ENCODE data around the gene UQCC2.

Gene UQCC2

DNA sequence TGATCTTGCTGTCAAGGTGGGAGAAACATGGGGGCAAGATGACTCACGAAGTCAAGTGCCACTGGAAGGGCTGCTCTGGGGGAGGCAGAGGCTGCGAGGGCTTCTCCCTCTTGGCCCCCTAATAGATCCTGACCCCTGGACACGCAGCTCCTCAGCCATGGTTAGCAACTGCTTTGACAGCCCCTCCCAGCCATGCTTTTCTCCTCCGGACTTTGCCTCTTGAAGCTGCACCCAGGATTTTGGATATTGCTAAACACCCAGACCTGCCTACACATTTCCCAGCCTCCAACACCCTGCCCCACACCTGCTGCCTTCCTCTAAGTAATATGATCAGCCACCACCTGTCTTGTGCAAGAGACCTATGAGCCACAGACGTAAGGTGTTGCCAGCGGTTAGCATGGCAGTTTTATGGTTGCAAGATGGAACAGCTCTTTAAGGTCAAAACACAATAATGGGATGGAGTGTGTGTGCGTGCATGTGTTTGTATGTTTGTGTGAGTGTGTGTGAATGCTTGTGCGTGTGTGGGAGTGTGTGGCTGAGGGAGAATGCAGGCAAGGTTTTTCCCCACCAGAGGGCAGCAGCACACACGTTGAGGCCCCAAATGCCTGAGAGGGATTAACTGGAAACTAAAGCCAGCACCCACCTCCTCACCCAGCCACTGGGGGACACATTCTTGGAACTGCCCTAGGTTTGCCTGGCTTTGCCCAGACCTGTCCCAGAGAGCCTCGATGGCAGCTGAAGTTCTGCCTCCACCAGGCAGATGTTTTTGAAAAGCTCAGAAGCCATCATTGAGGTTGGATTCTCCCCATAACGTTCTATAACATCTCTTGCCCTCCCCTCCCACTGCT, 32.7 kb upstream of the UQCC2 start:
- DNase-seq, result peak in 53 of 56 donors; percentile 20 to 88 (median 66)

DNA sequence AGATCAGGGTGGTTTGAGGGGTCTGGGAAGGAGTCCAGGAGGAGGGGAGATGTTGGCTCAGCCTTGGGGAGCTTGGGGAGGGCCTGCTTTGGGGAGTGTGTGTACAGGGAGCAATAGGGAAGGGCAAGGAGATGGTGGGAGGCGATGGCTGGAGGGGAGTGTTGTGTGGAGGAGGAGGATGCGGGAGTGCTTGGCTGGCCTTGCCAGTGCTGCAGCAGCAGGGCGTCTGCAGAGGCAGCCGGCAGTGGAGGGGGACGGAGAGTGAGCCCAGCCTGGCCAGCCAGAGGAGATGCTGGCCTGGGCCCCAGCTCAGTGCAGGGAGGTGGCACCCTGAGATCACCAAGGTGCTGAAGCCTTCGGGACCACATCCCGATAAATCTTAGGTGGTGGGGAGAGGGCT, 31.3 kb upstream of the UQCC2 start:
- no peak for DNase-seq

DNA sequence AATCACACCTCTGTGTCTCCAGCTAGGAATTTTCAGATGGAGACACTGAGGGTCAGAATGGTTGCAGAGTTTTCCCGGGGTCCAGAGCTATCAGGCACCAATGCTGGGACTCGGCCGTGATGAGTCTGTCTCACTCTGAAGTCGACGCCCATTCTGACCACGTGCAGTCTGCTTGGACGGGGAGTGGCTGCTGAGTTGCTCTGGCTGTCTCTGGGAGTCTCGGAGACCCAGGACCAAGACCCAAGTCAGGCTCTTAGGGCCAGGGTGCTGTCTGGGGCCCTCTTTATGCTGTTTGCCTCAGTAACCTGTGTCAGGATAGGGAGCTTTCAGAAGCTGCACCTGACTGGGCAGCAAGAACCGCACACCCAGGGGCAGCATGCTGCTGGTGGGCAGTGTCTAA, 30.6 kb upstream of the UQCC2 start:
- DNase-seq, result no peak

DNA sequence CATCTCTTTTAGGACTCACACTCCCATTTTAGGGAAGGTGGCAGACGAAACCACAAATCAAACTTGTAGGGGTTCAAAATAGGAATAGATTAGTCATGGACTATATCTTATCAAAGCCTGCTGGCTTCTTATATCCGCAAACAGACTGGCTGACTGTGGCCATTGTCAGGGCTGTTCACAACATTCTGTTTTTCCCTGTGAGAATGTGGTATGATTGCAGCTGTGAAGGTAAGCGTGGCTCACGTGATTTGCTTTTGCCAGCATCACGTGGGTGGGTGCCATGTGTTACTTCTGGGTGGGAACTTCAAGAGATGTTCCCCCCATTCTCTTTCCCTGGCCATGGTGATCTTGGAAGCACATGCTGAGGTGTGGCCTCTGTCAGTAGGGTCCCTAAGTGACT, 29.3 kb upstream of the UQCC2 start:
- no peak for DNase-seq

DNA sequence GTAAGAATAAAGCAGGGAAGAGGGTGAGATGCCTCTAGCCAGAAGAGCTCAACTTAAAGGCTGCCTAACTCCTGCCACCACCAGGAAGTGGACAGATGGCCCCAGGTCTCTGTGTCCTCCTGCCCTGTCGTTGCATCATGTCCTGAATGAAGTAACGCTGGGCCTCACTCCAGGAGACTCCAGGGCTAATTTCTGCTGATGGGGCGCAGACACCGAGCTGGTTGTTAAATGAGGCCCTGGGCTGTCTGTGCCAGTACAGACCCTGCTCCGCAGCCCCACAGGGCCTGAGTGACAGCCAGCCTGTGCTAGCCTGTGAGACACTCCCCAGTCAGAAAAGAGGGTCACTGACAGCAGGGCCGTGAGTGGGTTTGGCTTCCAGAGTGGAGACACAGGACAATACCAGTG, 28.7 kb upstream of the UQCC2 start:
- DNase-seq, result no peak

DNA sequence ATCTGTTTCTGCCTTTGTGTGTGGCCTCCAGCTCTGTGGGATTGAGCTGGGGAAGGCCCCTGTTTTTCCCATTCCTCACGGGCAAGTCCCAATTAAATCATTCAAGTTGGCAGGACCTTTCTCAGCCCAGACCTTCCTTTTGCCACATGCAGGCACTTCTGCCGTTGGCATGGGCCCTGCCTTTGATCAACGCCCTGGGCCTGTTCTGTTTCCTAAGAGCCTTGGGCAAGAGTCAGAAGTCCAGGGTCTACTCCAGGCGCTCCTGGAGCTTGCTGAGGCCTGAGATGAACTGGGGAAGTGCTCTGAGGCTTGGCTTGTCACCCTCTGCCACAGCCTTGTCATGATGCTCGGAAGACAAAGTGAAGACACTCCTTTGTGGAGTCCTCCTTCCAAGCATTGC, 28.1 kb upstream of the UQCC2 start:
- DNase-seq, result no peak

DNA sequence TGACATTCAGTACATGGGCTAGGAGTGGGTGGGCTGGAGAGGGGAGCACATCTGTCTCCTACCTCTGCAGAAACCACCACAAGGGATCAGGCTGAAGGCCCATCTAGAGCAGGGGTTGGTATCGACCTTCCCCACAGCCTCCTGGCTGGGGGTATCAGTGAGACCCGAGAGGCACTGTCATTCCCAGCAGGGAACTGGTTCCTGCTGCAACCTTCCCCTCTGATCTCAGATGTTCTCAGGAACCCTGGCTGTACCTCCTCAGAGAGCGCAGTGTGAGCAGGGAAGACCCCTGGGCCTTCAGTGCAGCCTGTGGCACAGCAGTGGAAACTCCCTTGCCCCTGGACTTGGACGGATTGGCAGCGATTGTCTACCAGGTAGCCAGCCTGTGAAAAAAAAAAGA, 27.4 kb upstream of the UQCC2 start:
- DNase-seq, result no peak

DNA sequence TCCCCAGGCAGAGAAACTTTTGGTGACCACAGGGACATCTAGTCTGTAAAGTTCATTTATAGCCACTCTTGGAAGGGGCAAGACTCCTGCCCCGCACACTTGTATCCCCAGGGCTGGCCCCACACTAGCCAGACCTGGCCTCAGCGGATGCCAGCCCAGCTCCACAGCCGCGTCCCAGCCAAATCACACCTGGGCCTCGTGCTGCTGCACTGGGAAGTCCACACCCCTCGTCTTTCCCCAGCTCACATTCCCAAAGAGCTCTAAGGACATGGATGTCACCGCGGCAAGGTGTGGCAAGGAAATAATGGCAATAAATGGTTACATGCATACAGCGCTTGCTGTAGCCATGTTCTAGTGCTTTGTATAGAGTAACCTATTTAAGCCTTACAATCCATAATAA, 26.7 kb upstream of the UQCC2 start:
- DNase-seq, result no peak

DNA sequence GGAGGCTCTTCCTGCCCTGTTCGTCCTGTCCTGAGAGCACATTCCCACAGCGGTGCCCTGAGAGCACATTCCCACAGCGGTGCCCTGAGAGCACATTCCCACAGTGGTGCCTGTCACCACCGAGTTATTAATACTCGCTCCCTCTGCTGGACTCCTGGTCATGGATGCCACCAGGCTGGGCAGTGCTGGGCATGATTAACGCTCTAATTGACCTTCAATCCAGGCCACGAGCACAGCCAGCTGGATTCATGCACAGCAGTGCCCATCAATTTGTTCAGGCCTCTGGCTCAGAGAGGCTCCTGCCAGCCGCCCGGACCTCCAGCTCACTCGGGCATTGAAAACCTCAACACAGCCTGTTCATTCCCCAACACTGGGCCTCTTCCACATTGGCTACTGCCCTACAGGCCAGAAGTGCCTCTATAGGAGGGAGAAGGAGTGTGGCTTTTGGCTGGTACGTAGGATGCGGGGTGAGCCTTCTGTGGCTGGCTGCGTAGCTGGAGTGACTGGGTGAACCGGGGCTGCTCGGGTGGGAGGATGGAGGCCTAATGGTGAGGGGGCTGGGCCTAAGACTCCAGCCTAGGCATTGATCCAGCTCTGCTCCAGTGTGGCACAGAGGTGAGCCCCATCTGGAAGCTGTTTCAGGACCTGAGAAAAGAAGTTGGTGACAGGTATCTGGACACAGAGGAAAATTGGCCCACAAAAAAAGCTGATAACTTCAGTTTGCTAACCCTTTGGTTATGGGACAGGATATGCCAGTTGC, 25.9 kb upstream of the UQCC2 start:
- no peak for DNase-seq

DNA sequence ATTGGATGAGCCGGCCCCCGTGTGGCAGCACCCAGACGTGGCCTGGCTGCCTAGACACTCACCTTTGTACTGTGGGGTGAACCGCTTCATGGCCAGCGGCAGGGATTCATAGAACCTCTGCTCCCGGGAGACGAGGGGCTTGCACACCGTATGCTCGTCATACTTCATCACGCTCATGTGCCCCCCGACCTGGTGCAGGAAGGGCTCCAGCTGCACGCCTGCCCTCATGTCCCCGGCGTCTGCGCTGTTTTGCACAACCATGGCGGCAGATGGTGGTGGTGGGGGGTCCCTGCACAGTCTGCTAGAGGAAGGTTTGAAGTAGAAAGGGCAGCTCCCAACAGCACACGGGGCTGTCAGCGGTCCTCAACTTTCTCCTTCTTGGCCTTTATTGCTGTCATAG, 23.7 kb upstream of the UQCC2 start:
- no peak for DNase-seq

DNA sequence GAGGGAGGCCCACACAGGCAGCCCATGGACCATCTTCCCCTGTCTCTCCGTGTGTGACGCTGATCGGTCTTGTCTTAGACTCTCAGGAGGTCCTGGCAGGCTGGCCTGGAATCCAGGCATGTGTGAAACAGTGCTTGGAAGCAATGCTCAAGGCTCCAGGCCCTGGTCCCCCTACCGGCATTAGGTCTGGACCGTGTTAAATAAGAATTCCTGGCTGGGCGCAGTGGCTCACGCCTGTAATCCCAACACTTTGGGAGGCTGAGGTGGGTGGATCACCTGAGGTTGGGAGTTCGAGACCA, 22.2 kb upstream of the UQCC2 start:
- no peak for DNase-seq

DNA sequence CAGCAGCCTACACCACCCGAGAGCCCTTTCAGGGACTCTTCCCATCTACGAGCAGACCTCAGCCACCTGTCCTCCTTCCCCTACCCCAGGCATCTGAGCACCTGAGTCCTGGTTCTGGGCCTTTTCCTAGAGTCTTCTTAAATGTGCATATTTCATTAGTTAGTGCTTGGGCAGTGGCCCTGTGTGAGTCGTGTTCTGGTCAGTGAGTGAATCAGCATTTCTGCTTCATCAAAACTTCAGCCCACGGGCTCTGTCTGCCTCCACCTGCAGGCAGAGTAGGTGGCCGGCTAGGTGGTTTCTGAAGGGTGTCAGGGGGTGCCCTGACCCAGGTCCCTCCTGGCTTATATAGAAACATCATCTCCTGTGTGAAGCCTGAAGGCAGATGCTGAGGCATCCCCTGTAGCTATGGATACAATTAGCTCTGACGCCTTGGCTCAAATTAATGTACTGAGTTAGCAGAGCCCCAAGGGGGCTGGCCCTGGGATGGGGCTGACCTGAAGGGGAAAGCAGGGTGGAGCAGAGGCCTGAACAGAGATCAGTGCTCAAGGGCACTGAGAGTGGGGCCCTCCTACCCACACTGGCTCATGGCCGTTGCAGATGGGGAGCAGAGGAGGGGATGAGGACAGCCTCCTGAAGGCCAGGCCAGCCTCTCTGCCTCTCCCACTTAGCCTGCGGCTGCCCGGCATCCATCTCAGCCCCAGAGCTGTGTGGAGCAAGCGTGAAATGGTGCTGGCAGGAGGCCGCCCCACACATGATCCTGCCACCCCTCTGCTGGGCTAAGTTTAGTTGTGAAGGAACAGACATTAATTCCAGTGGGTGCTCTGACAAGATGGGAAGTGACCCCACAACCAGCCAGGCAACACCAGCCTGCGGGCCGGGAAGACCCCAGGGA, 21.6 kb upstream of the UQCC2 start:
- DNase-seq, result no peak

DNA sequence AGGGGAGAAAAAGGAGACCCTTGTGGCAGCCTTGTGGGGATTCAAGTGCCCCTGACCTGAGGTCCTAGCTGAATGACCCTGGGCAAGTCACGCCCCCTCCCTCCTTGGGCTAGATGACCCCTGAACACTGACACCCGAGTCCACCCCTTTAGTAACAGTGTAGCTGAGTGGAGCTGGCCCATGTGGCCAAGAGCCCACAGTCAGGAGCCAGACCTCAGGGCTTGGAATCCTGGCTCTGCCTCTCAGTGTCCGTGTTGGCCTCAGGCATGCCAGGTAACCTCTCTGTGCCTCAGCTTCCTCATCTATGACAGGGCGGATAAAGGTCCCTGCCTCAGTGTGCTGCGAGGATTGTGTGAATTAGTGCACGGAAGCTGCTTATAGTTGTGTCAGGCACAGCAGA, 20.9 kb upstream of the UQCC2 start:
- DNase-seq, result no peak

DNA sequence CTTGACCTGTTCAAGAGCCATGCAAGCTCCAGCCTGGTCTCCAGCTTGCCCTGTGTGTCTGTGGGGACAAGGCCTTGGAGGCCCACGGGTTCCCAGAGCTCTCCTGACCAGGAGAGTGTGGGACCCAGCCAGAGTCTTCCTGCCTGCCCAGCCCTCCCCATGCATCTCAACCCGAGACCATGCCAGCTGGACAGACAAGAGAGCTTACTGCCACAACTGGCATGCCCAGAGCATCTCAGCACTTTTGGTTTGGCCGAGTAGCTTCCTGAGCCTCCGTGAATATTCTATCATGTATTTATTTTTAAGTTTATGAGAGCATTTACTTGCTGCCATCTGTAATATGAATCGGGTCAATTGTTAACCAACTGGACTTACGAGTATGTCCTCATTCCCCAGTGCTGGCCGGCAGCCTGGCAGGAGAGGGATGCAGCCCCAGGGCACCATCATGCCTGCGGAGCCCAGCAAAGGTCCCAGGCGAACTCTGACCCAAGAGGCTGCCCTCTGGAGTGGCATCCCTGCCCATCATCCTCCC, 20.3 kb upstream of the UQCC2 start:
- DNase-seq, result no peak

DNA sequence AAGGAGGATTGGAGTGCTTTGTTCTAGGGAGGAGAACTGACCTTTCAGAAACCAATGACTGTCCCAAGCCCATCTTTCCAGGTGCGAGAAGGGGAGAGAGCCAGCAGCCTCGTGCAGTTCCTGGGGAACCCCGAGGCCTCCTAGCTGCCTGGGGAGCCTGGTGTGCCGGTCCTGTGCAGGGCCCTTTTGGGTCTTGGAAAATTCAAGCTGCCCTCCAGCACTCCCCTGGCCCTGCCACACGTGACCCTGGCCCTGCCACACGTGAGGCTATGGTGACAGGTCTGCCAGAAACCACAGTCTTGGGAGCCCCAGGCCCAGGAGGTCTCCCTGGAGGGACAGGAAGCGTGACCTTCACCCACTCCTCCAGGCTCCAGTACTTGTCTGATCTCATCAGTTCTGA, 19.5 kb upstream of the UQCC2 start:
- no peak for DNase-seq

DNA sequence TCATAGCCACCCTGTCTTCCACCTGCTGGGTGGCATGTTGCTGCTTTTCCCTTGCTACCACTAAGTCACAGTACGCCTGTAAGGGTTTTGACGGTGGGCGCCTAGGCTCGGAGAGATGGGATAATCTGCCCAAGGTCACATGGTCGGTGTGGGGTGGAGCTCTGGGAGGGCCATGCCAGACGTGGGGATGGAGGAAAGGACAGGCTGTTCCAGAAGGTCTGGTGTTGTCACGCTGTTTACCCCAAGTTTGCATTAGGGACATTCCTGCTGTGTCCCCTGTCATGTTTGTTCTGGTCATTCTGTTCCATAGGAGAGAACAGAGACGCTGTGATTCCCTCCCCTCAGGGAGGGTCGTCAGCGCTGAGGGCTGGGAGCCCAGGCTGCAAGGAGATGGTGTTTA, 19.1 kb upstream of the UQCC2 start:
- DNase-seq, result no peak

DNA sequence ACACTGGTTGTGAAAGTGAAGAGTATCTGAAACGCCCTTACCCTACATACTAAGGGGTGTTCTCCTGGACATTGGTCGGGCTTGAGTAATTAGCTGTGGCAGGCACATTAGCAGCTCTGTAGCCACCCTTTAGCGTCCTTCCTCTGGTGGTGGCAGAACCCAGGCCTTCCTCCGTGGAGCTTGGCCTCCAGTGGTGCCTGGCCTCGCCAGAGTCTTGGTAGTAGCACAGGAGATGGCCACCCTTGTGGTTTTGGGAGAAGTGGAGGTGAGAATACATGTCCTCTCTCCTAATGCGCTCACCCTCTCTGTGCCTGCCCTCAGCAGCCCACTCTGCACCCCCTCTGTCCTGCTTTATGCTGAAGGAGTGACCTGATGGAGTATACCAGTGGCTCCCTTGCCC, 17.6 kb upstream of the UQCC2 start:
- DNase-seq, result no peak

DNA sequence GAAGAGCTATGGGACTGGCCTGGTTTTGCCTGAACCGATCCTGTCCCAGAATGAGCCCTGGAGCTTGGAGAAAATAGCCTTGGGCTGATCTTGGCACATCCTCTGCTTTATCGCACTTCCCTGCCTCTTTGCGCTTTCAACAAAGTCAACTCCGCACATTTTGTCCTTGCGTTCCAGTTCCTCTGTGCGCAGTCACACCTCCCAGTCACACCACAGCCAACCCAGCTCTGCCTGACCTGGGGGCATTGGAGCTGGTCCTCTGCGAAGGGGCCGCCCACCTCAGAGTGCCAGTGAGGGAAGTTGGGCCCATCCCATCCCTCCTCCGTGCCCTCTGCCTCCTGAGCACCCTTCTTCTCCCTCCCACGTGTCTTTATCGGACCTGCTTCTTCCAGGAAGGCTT, 16.9 kb upstream of the UQCC2 start:
- DNase-seq, result no peak

DNA sequence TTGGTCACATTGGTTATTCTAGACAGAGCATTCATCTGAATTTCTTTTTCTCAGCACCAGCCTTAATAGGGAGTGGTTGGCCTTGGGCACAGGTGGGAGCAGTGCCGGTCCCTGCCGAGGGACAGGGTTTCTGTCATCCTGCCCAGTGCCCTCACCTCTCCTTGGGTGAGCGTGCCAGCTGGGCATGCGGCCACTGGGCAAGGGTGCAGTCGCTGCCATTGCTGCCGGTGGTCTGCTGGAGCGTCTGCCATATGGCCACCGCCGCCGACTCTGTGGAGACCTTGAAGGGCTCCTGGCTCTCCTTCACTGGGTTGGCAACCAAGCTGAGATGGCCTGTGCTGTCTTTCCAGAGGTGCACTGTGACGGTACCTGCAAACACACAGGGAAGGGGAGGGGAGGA, 16.4 kb upstream of the UQCC2 start:
- peak in 3 of 56 donors; percentile 9 to 29 (median 22) for DNase-seq

DNA sequence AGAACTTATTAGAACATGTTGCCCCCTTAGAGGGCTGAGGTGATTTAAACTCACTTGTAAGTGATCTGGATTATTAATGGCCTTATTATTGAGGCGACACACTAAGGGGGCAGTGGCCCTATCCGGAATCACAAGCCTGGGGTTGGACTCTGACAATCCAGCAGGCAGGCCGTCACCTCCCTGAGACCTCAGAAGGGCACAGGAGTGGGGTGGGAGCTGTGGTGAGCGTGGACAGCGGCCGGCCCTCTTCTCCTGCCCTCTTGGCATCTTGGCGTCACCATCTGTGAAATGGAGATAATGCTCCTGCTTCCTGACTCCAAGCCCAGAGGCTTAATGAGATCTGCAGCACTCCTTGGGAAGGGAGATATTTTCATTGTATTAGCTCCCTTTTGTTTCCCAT, 15.6 kb upstream of the UQCC2 start:
- no peak for DNase-seq

DNA sequence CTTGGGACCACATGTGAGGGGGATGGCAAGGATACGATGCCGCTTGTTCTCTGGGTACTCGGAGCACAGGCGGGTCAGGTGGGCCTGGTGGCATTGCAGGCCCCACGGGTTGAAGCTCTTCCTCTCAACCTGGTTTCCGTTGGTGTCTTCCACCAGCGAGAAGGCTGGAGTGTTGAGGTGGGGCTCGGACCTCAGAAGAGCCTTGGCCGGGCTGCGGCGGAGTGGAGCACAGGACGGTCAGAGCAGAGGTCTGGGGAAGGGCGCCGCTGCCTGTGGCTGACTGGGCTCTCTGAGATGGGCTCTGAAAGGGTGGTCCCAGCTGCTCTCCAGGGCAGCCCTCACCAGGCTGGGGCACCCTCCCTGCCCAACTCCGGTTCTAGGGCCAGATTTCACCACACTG, 15.2 kb upstream of the UQCC2 start:
- DNase-seq, result no peak
